BLaER1 (cell line): Measurements from ENCODE around the gene UBALD2.
"Not testable (repeated sequence)": the region's sequence is repeated elsewhere in the genome, so short reads cannot be mapped to it uniquely, and the experiment has no call there.

Experiments used
- H3K27ac ChIP-seq: shearing (Covaris generic); formaldehyde crosslinking; 2 replicates; pipeline ENCODE4 v1.8.1; 2022
- H3K27me3 ChIP-seq: shearing (Covaris generic); formaldehyde crosslinking; 2 replicates; pipeline ENCODE4 v1.8.1; 2022
- H3K36me3 ChIP-seq: shearing (Covaris generic); formaldehyde crosslinking; 2 replicates; pipeline ENCODE4 v1.8.1; 2022
- H3K4me1 ChIP-seq: shearing (Covaris generic); formaldehyde crosslinking; 2 replicates; pipeline ENCODE4 v1.8.1; 2022
- H3K4me2 ChIP-seq: shearing (Covaris generic); formaldehyde crosslinking; 2 replicates; pipeline ENCODE4 v1.8.1; 2022
- H3K4me3 ChIP-seq: shearing (Covaris generic); formaldehyde crosslinking; 2 replicates; pipeline ENCODE4 v1.8.1; 2022
- H3K9ac ChIP-seq: shearing (Covaris generic); formaldehyde crosslinking; 2 replicates; pipeline ENCODE4 v1.8.1; 2022
- H3K9me3 ChIP-seq: shearing (Covaris generic); formaldehyde crosslinking; 2 replicates; pipeline ENCODE4 v1.8.1; 2022
- H4K20me1 ChIP-seq: shearing (Covaris generic); formaldehyde crosslinking; 2 replicates; pipeline ENCODE4 v1.8.1; 2022
- Cebpa-rat ChIP-seq: shearing (Covaris generic); IDR thresholded peaks from 2 replicates; pipeline ENCODE4 v1.8.1; 2022

The UBALD2 gene

DNA sequence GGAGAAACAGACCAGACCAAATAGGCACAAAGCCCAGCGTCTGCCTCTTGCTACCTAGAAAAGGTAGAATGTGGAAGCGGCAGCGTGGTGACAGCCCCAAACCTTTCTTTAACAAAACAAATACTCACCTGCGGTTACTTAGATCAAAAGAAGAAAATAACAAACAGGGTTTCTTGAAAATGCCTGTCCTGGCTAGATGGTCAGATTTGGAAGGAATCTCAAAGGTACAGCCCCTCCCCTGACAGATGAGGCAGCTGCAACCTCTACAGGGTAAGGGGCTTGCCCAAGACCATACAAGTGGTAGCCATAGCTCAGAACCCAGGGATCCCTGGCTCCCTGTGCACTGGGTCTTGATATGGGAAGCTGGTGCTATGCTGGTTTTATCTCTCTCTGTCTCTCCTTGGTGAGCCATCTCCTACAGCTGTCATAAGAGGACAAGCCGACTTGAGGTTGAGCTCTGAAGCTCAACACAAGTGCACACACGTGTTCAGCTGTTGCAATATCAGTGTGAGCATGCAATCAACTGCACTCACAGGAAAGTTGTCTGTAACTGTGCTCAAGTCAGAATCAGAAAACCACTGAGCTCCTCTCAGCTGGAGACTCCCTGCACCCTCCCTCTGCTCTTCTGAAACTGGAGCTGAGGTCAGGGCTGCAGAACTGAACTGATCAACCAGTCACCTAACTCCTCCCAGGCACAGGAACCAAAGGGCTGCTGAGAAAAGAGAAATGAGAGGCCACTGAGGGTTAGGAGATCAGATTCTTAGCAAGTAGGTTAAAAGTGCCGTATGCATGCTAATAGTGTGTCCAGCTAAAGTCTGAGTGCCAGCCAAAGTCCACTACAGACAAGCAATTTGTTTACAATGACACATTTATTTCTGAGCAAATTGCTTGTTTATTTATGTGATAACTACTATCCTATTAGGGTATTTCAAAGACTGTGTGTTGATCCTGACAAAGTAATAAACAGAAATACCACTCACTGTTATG lies 18.8 kb upstream of the UBALD2 start:
- peaks cover 50% of the 10 kb centered on the region for H3K4me1 ChIP-seq
- H3K36me3 ChIP-seq = no peaks in the 10 kb centered on the region
- H3K9me3 ChIP-seq = no peaks in the 10 kb centered on the region
- H3K4me2 ChIP-seq = peak overlapping the region; percentile 50
- H3K9ac ChIP-seq = no peak overlapping the region
- peaks cover 22% of the 10 kb centered on the region for H3K27me3 ChIP-seq
- H3K27ac ChIP-seq = no peak overlapping the region
- no peaks in the 10 kb centered on the region for H4K20me1 ChIP-seq
- H3K4me3 ChIP-seq = no peak overlapping the region
- TF ChIP-seq Cebpa-rat = peak; percentile 69

DNA sequence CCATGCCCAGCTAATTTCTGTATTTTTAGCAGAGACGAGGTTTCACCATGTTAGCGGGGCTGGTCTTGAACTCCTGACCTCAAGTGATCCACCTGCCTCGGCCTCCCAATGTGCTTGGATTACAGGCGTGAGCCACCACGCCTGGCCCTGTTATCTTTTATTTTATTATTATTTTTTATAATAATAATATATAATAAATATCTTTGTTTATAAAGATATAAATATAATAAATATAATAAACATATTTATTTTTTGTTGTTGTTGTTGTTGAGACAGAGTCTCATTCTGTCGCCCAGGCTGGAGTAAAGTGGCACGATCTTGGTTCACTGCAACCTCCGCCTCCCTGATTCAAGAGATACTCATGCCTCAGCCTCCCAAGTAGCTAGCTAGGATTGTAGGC lies 17.8 kb upstream of the UBALD2 start:
- H4K20me1 ChIP-seq = no peaks in the 10 kb centered on the region
- no peaks in the 10 kb centered on the region for H3K36me3 ChIP-seq
- peaks cover 59% of the 10 kb centered on the region for H3K4me1 ChIP-seq
- H3K4me2 ChIP-seq = peak overlapping the region; percentile 50
- no peaks in the 10 kb centered on the region for H3K9me3 ChIP-seq
- TF ChIP-seq Cebpa-rat = no peak
- H3K4me3 ChIP-seq = no peak overlapping the region
- H3K27ac ChIP-seq = no peak overlapping the region
- H3K9ac ChIP-seq = no peak overlapping the region
- H3K27me3 ChIP-seq = peaks cover 13% of the 10 kb centered on the region

DNA sequence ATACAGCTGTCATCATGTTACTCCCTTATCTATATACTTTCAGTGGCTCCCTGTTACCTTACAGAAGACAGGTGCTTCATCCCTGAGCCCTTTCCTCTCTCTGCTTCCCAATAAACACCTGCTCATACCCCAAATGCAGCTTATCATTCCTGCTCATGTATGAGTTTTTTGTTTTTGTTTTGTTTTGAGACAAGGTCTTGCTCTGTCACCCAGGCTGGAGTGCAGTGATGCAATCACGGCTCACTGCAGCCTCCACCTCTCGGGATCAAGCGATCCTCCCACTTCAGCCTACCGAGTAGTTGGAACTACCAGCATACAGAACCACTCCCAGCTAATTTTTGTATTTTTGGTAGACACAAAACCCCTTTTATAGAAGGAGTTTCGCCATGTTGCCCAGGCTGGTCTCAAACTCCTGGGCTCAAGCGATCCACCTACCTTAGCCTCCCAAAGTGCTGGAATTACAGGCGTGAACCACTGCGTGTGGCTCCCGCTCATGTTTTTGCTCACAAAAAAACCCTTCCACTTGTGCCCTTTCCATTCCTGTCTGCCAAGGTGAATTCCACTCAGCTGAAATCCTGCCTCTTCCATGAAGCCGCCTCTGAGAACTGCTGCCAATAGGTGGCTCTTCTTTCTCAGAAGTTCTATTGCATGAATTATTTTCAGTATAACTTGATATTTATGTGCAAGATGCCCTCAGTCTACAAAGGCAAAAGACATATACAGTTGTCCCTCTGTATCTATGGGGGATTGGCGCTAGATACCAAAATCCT lies 16.9 kb upstream of the UBALD2 start:
- H3K9ac ChIP-seq = no peak overlapping the region
- no peak overlapping the region for H3K27ac ChIP-seq
- H3K4me3 ChIP-seq = no peak overlapping the region
- no peak overlapping the region for H3K4me2 ChIP-seq
- peaks cover 64% of the 10 kb centered on the region for H3K4me1 ChIP-seq
- H3K36me3 ChIP-seq = no peaks in the 10 kb centered on the region
- no peaks in the 10 kb centered on the region for H3K9me3 ChIP-seq
- peaks cover 4% of the 10 kb centered on the region for H3K27me3 ChIP-seq
- TF ChIP-seq Cebpa-rat = no peak
- no peaks in the 10 kb centered on the region for H4K20me1 ChIP-seq

DNA sequence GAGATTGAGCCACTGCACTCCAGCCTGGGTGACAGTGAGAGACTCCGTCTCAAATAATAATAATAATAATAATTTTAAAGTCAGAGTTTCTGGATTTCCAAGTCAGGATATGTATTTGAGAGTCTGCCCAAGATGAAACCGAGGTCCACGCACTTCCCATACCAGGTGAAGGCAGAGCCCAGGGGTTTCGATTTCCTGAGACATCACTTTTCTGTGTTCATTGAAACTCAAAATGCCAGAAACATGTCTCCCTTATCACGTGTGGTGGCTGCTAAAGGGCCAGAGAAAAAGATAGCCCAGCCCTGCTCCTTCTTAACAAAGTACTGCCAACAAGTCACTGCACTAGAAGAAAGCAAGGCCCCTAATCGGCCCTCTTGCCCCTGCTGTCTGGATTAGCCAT lies 15.0 kb upstream of the UBALD2 start:
- no peak for TF ChIP-seq Cebpa-rat
- no peaks in the 10 kb centered on the region for H3K27me3 ChIP-seq

DNA sequence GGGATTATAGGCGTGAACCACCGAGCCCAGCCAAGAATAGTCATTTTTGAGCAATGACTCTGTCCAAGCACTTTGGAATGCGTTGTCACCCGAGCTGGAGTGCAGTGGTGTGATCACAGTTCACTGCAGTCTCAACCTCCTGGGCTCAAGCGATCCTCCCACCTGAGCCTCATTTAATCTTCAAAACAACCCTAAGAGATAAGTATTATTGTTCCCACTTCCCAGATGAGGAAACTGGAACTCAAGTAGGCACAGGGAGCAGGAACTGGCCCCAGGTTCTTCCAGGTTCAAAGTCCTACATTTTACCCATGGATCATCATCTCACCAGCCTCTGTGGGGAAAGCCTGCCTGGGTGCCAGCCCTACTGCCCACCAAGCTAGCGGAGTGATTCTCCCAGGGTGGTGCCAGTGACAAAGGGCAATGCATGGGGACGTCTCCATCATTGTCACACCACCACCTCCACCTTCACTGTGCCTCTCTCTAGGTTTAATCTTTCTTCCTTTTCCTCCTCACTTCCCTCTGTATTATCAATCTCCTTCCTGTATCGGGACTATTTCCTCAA lies 13.6 kb upstream of the UBALD2 start:
- Histone ChIP-seq H3K36me3 (no peaks in the 10 kb centered on the region), H4K20me1 (no peaks in the 10 kb centered on the region), H3K27ac (peak overlapping the region; percentile 57), H3K4me3 (no peak overlapping the region), H3K9ac (peak overlapping the region; percentile 42; the same call in 1 of the 2 replicates), H3K9me3 (no peaks in the 10 kb centered on the region), H3K4me1 (peaks cover 40% of the 10 kb centered on the region), H3K27me3 (no peaks in the 10 kb centered on the region), H3K4me2 (peak overlapping the region; percentile 85)
- no peak for TF ChIP-seq Cebpa-rat

More for the DNA sequence above, 15.0 kb upstream of the UBALD2 start:
- no peak overlapping the region for H3K4me3 ChIP-seq
- no peak overlapping the region for H3K27ac ChIP-seq
- H3K4me2 ChIP-seq = no peak overlapping the region
- H4K20me1 ChIP-seq = no peaks in the 10 kb centered on the region
- H3K4me1 ChIP-seq = peaks cover 49% of the 10 kb centered on the region
- H3K9me3 ChIP-seq = no peaks in the 10 kb centered on the region
- H3K36me3 ChIP-seq = no peaks in the 10 kb centered on the region
- H3K9ac ChIP-seq = no peak overlapping the region

DNA sequence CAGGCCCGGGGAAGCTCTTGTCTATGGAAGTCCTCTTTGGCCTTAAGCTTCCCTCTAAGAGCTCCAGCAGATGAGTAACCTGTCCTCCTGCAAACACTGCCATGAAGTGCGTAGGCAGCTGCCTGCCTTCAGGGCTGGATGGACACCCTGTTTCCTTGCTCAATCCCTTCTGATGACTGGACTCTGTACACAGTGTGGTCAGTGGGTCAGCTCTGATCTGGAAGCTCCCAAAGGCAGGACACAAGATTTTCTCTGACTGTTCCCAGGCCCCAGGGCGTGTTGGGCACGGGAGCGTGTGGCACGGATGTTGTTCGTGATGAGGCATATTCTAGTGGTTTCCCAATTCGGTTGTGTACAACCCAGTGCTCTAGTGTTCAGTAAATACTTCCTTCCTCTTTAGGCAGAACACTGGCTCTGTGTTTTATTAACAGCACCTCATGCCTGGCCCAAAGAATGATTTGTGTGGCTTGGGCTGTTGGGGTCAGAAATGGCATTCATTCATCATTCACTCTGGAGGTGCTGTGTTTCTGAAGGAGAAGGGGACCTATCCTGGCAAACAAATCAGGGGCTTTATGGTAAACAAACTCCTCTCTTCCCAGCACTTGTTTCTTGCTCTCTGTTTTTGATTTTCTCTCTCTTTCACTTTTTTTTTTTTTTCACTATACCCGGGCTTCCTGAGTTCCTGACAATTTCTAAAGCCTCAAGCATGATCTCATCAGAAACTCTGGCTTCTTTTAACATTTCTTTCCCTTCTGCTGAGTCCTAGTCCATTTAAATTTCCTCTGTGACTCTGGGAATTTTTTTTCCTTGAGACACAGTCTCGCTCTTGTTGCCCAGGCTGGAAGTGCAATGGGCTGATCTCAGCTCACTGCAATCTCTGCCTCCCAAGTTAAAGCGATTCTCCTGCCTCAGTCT lies 12.9 kb upstream of the UBALD2 start:
- peak overlapping the region; percentile 42 for H3K9ac ChIP-seq
- peak overlapping the region; percentile 57 for H3K27ac ChIP-seq
- no peaks in the 10 kb centered on the region for H4K20me1 ChIP-seq
- peak overlapping the region; percentile 85 for H3K4me2 ChIP-seq
- H3K4me1 ChIP-seq = peaks cover 34% of the 10 kb centered on the region
- no peaks in the 10 kb centered on the region for H3K27me3 ChIP-seq
- H3K4me3 ChIP-seq = peak overlapping the region; percentile 17; the same call in 1 of the 2 replicates
- H3K9me3 ChIP-seq = no peaks in the 10 kb centered on the region
- H3K36me3 ChIP-seq = no peaks in the 10 kb centered on the region
- TF ChIP-seq Cebpa-rat = no peak

DNA sequence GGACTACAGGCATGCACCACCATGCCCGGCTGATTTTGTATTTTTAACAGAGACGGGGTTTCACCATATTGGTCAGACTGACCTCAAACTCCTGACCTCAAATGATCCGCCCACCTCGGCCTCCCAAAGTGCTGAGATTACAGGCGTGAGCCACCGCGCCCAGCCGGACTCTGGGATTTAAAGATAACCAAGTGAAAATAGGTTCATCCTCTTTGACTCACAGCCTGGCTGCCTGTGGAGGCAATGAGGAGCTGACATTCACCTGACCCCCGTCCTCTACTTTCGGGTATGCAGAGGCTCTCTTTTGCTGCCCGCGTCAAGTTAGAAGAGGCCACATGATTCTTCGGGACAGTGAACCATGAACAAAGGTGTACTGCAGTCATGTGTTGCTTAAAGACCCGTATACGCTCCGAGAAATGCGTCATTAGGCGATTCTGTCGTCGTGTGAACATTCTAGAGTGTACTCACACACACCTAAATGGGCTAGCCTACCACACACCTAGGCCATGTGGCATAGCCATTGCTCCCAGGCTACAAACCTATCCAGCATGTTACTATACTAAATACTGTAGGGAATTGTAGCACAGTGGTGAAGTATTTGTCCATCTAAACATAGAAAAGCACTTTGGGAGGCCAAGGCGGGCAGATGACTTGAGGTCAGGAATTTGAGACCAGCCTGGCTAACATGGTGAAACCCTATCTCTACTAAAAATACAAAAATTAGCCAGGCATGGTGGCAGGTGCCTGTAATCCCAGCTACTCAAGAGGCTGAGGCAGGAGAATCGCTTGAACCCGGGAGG lies 12.0 kb upstream of the UBALD2 start:
- H3K4me1 ChIP-seq = peaks cover 38% of the 10 kb centered on the region
- not testable (repeated sequence) for H3K36me3 ChIP-seq, H3K4me3 ChIP-seq, H3K9ac ChIP-seq, H3K27me3 ChIP-seq, H3K9me3 ChIP-seq, H4K20me1 ChIP-seq
- H3K27ac ChIP-seq = peak overlapping the region; percentile 57; the same call in 1 of the 2 replicates
- peak overlapping the region; percentile 85 for H3K4me2 ChIP-seq

DNA sequence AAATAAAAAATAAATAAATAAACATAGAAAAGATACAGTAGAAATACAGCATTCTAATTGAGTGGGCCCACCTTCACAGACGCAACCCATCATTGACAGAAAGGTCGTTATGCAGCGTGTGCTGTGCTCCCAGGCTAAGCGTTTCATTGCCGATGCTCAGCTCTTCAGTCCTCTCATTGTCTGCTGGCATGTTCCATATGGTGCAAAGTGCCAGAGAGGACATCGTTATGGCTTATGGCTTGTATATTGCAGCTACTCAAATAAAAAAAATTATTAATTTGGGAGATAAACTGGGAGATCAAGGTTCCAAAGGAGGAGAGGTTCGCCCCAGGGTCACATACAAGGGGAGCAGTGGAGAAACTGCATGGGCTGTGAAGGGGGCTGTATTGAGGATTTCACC lies 11.3 kb upstream of the UBALD2 start:
- Histone ChIP-seq H3K4me2 (no peak overlapping the region), H3K27ac (no peak overlapping the region)

More for the DNA sequence above, 11.3 kb upstream of the UBALD2 start:
- Histone ChIP-seq H3K9ac (no peak overlapping the region), H4K20me1 (no peaks in the 10 kb centered on the region), H3K4me3 (no peak overlapping the region), H3K4me1 (peaks cover 44% of the 10 kb centered on the region), H3K27me3 (no peaks in the 10 kb centered on the region), H3K9me3 (peaks cover 5% of the 10 kb centered on the region; the same call in 1 of the 2 replicates), H3K36me3 (no peaks in the 10 kb centered on the region)
- no peak for TF ChIP-seq Cebpa-rat
